WERI-Rb-1 (cell line): ENCODE results near the gene MIA2.

ENCODE experiments used
- DNase-seq: peaks from one replicate; pipeline ENCODE4 v3.0.0-alpha.2; 2020
- H3K27ac ChIP-seq: fragments of 250-450 bp; sonication (Bioruptor Pico); 2 replicates; pipeline ENCODE4 v1.5.1; 2020; ENCODE audit warnings: mild to moderate bottlenecking, moderate library complexity
- H3K27me3 ChIP-seq: fragments of 250-450 bp; sonication (Bioruptor Pico); 2 replicates; pipeline ENCODE4 v1.5.1; 2021; ENCODE audit warnings: mild to moderate bottlenecking, low read depth, moderate library complexity; ENCODE audit not compliant: insufficient read depth, severe bottlenecking
- H3K36me3 ChIP-seq: fragments of 250-450 bp; sonication (Bioruptor Pico); 2 replicates; pipeline ENCODE4 v1.5.1; 2020; ENCODE audit warnings: mild to moderate bottlenecking, moderate library complexity
- H3K4me3 ChIP-seq: 2 replicates; pipeline ENCODE4 v1.5.1; 2011; ENCODE audit warnings: low read depth, mild to moderate bottlenecking, control low read depth, low read length
- H3K9me3 ChIP-seq: fragments of 250-450 bp; sonication (Bioruptor Pico); 2 replicates; pipeline ENCODE4 v1.5.1; 2021; ENCODE audit warnings: mild to moderate bottlenecking, moderate library complexity; ENCODE audit not compliant: severe bottlenecking
- TF ChIP-seq, protein P1 (sequence below): IDR thresholded peaks from 2 replicates; pipeline ENCODE4 v1.5.1; 2011; ENCODE audit warnings: low read depth, mild to moderate bottlenecking, control low read depth, inconsistent platforms, low read length

MIA2 gene

DNA sequence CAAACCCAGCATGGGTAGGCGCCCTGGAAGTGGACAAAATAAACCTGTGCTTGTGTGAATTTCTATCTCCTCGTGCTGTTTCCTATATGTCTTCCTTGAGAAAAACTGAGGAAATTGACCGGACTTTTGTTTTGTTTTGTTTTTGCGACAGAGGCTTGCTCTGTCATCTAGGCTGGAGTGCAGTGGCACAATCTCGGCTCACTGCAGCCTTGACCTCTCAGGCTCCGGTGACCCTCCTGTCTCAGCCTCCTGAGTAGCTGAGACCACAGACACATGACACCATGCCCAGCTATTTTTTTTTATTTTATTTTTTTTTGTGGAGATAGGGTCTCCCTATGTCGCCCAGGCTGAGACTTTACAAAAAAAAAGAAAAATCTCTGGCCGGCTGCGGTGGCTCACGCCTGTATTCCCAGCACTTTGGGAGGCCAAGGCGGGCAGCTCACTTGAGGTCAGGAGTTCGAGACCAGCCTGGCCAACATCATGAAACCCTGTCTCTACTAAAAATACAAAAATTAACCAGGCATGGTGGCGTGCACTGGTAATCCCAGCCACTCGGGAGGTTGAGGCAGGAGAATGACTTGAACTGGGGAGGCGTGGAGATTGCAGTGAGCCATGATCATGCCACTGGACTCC lies 22.5 kb upstream of the MIA2 start:
- TF ChIP-seq, protein P1, sequence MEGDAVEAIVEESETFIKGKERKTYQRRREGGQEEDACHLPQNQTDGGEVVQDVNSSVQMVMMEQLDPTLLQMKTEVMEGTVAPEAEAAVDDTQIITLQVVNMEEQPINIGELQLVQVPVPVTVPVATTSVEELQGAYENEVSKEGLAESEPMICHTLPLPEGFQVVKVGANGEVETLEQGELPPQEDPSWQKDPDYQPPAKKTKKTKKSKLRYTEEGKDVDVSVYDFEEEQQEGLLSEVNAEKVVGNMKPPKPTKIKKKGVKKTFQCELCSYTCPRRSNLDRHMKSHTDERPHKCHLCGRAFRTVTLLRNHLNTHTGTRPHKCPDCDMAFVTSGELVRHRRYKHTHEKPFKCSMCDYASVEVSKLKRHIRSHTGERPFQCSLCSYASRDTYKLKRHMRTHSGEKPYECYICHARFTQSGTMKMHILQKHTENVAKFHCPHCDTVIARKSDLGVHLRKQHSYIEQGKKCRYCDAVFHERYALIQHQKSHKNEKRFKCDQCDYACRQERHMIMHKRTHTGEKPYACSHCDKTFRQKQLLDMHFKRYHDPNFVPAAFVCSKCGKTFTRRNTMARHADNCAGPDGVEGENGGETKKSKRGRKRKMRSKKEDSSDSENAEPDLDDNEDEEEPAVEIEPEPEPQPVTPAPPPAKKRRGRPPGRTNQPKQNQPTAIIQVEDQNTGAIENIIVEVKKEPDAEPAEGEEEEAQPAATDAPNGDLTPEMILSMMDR, result no peak
- no peak overlapping the region for H3K27ac ChIP-seq

DNA sequence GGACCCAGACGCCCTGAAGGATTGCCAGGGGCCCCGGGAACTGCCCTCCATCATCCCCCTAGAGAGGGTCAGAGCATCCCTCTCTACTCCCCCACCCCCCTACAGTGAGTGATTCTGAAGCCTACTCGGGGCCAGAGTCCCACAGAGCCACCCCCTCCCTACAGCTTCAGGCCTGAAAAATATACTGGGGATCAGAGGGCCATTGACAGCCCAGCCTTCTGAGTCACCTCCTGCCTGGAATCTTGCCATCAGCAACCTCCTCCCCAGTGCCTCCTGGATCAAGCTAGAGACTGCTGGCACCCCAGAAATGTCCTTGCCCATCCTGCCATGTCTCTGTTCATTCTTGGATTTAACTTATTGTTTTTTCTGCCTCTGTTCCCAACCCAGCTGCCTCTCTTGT lies 21.7 kb upstream of the MIA2 start:
- H3K9me3 ChIP-seq, result no peaks in the 10 kb centered on the region
- no peaks in the 10 kb centered on the region for H3K27me3 ChIP-seq
- TF ChIP-seq, protein P1, result no peak
- DNase-seq, result no peak
- H3K36me3 ChIP-seq, result no peaks in the 10 kb centered on the region
- no peak overlapping the region for H3K4me3 ChIP-seq
- no peak overlapping the region for H3K27ac ChIP-seq

More for the DNA sequence above, 22.5 kb upstream of the MIA2 start:
- H3K27me3 ChIP-seq, result no peaks in the 10 kb centered on the region
- no peaks in the 10 kb centered on the region for H3K9me3 ChIP-seq
- no peak for DNase-seq
- H3K36me3 ChIP-seq, result no peaks in the 10 kb centered on the region
- no peak overlapping the region for H3K4me3 ChIP-seq

DNA sequence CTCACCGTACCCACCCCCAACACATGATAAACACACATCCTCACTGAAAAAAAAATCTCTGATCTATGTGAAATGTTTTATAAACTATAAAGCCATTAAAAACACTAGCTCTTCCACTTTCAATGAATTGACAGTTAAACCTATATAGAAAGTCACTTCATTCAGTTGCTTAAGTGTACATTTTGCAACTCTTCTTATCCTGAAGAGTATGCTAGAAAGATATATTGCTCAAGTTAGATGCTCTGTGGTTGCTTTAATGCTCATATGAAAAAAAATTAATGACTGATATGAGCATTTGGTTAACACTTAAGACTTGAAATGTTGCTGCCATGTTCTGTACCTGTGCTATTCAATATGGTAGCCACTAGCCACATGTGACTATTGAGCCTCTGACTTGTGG lies 21.0 kb upstream of the MIA2 start:
- H3K36me3 ChIP-seq, result no peaks in the 10 kb centered on the region
- no peak overlapping the region for H3K27ac ChIP-seq

DNA sequence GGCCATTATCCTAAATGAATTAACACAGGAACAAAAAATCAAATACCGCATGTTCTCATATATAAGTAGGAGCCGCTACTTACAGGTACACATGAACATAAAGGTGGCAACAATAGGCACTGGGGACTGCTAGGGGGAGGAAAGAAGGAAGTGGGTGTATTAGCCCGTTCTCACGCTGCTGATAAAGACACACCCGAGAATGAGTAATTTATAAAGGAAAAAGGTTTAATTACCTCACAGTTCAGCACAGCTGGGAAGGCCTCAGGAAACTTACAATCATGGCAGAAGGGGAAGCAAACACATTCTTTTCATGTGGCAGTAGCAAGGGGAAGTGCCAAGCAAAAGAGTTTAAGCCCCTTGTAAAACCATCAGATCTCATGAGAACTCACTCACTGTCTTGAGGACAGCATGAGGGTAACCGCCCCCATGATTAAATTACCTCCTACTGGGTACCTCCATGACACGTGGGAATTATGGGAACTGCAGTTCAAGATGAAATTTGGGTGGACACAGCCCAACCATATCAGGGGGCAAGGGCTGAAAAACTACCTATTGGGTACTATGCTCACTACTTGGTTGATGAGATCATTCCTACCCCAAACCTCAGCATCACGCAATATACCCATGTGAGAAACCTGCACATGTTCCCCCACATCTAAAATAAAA lies 16.4 kb upstream of the MIA2 start:
- no peak for DNase-seq
- Histone ChIP-seq H3K9me3 (no peaks in the 10 kb centered on the region), H3K36me3 (no peaks in the 10 kb centered on the region), H3K27ac (no peak overlapping the region), H3K4me3 (no peak overlapping the region), H3K27me3 (no peaks in the 10 kb centered on the region)
- TF ChIP-seq, protein P1, result no peak

More for the DNA sequence above, 21.0 kb upstream of the MIA2 start:
- TF ChIP-seq, protein P1, result no peak
- H3K9me3 ChIP-seq, result no peaks in the 10 kb centered on the region
- no peaks in the 10 kb centered on the region for H3K27me3 ChIP-seq
- H3K4me3 ChIP-seq, result no peak overlapping the region
- DNase-seq, result no peak

DNA sequence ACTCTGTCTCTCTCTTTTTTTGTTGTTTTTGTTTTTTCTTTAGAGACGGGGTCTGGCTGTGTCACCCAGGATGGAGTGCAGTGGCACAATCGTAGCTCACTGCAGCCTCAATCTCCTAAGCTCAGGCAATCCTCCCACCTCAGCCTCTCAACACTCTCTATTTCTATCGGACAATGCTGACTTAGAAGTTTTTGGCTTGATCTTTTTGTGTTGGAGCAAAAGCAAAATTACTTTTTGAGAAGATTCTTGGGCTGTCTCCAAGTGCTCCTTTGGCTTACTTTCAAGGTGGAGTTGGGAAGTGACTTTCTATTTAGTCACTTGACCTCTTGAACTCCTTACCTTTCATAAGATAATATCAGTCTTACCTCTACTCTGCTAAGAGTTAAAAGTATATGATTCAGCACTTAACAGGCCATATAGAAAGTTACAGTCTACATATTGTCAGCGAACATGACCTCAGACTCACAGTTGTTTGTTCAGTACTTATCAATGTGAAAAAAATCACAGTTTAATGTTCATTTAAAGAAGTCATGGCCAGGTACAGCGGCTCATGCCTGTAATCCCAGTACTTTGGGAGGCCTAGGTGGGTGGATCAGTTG lies 15.4 kb upstream of the MIA2 start:
- DNase-seq, result no peak

More for the DNA sequence above, 15.4 kb upstream of the MIA2 start:
- TF ChIP-seq, protein P1, result no peak
- H3K4me3 ChIP-seq, result no peak overlapping the region
- H3K27me3 ChIP-seq, result no peaks in the 10 kb centered on the region
- H3K27ac ChIP-seq, result no peak overlapping the region
- no peaks in the 10 kb centered on the region for H3K36me3 ChIP-seq
- no peaks in the 10 kb centered on the region for H3K9me3 ChIP-seq
